ENCODE results near the gene ANGPTL2. TPM values are rescaled to one million over a fixed set of nuclear protein-coding genes. Genes with fewer than 3 reads are reported as not detected.
A peak's percentile ranks its signal among the peaks of the same experiment; 100 is the strongest.

Gene ANGPTL2
- total and polyA plus RNA-seq, 9 of the 15 experiments (the other 6 are each of a cell fraction or from before 2014, with no cell fraction given), result not detected

GRCh38 chr9:127144670-127145445 lies 22.4 kb upstream of the ANGPTL2 start:
- in situ Hi-C loops (cut with MboI), result no loop called here
- CTCF ChIA-PET (ENCODE audit: low intra/inter-chr PET ratio), result interaction anchor here (0.5 to 0.7 kb wide), 3 partner anchors 162 to 215 kb away, joined by 4 read pairs; no protein-coding TSS in a partner anchor
- BruUV-seq (replicated peaks), result no TSS peak
- TF ChIP-seq, protein P1, sequence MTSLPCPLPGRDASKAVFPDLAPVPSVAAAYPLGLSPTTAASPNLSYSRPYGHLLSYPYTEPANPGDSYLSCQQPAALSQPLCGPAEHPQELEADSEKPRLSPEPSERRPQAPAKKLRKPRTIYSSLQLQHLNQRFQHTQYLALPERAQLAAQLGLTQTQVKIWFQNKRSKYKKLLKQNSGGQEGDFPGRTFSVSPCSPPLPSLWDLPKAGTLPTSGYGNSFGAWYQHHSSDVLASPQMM (CRISPR knock-in tag; IDR thresholded peaks at IDR 0.05), result no peak
- TF ChIP-seq HEY1 (CRISPR knock-in tag; IDR thresholded peaks at IDR 0.05; ENCODE audit: borderline replicate concordance) (no peak), CTCF (IDR thresholded peaks at IDR 0.05 in 2 of 3, conservative IDR thresholded peaks at IDR 0.05 in 1 of 3; ENCODE audit: insufficient read depth in 2 of 3, low read depth in 1 of 3, low read length in 3 of 3) (peak; percentile 20 to 44 (median 26); a peak in 3 of 6 replicates), PBX2 (CRISPR knock-in tag; IDR thresholded peaks at IDR 0.05; ENCODE audit: low read depth) (no peak), PBX2 (tag; conservative IDR thresholded peaks at IDR 0.05; ENCODE audit: low read depth) (0 out of 2 replicates have a peak, but pooled peaks have one; percentile 13), ZNF263 (CRISPR knock-in tag; IDR thresholded peaks at IDR 0.05; ENCODE audit: borderline replicate concordance) (peak; percentile 44; the same call in 1 of the 2 replicates), ID3 (CRISPR knock-in tag; IDR thresholded peaks at IDR 0.05) (no peak), ID3 (tag; IDR thresholded peaks at IDR 0.05) (no peak), ZBTB5 (IDR thresholded peaks at IDR 0.05) (no peak), MEF2A (IDR thresholded peaks at IDR 0.05; ENCODE audit: control insufficient read depth, low read depth, low read length) (no peak), TEAD2 (tag; IDR thresholded peaks at IDR 0.05) (no peak), EWSR1 (IDR thresholded peaks at IDR 0.05; ENCODE audit: borderline replicate concordance, low read depth, partially characterized antibody) (no peak), ZNF586 (CRISPR knock-in tag; conservative IDR thresholded peaks at IDR 0.05) (no peak)

More at GRCh38 chr9:127144670-127145445, 22.4 kb upstream of the ANGPTL2 start:
- H4K20me1 ChIP-seq (replicated peaks; ENCODE audit: control insufficient read depth, insufficient read depth, low read length), result no peaks in the 10 kb centered on the region; the same call in 1 of the 2 replicates
- no peaks in the 10 kb centered on the region for H3K79me2 ChIP-seq (ENCODE audit: control insufficient read depth, insufficient read depth, low read length)
- H3K4me2 ChIP-seq (ENCODE audit: insufficient read depth, low read length), result no peak overlapping the region
- H3K9me1 ChIP-seq (ENCODE audit: control insufficient read depth, insufficient read depth, low read length), result no peaks in the 10 kb centered on the region
- POLR2A ChIA-PET, result interaction anchor here (0.6 to 0.9 kb wide), 3 partner anchors 8 to 69 kb away, joined by 3 to 5 read pairs (median 3); no protein-coding TSS in a partner anchor
- H3K9me3 ChIP-seq (replicated peaks; ENCODE audit: control insufficient read depth, insufficient read depth, low read depth, low read length), result no peaks in the 10 kb centered on the region
- ATAC-seq, result peak; percentile 69
- peak in 2 of 4 experiments; percentile 15 to 32 for DNase-seq (ENCODE audit: extremely low read depth in 1 of 4, low spot score in 3 of 4)
- no peaks in the 10 kb centered on the region for H3K4me1 ChIP-seq (replicated peaks in 1 of 2; ENCODE audit: control insufficient read depth in 2 of 2, insufficient read depth in 2 of 2, low read length in 2 of 2)
- H3K4me3 ChIP-seq, result no peak overlapping the region
- H2AFZ ChIP-seq (ENCODE audit: low read depth, low read length), result no peak overlapping the region
- FAIRE-seq, result peak; percentile 37
- no peaks in the 10 kb centered on the region for H3K36me3 ChIP-seq (ENCODE audit: control insufficient read depth, insufficient read depth, low read length)
- H3K27ac ChIP-seq (ENCODE audit: extremely low read depth, low read depth, low read length), result no peak overlapping the region
- intact Hi-C loops (cut with micrococcal nuclease), result no loop called here
- WGBS (ENCODE audit: insufficient coverage, low coverage, missing lambda C conversion rate), result 12% methylated on average over 8 of the region's 8 CpGs
- H3K27me3 ChIP-seq (ENCODE audit: control insufficient read depth in 2 of 2, insufficient read depth in 2 of 2, low read length in 2 of 2), result peaks cover 15 to 55% of the 10 kb centered on the region in 2 experiments
- H3K9ac ChIP-seq (ENCODE audit: insufficient read depth in 1 of 2, low read depth in 2 of 2, low read length in 2 of 2), result no peak overlapping the region

All from K562 (cell line).